Measurements from ENCODE around the gene AGBL3. TPM values are rescaled to one million over a fixed set of nuclear protein-coding genes. Genes with fewer than 3 reads are reported as not detected.

The AGBL3 gene
- polyA plus RNA-seq, 2 of the 4 experiments (the other 2 are of a cell fraction), result 2.2 to 4.3 TPM

DNA sequence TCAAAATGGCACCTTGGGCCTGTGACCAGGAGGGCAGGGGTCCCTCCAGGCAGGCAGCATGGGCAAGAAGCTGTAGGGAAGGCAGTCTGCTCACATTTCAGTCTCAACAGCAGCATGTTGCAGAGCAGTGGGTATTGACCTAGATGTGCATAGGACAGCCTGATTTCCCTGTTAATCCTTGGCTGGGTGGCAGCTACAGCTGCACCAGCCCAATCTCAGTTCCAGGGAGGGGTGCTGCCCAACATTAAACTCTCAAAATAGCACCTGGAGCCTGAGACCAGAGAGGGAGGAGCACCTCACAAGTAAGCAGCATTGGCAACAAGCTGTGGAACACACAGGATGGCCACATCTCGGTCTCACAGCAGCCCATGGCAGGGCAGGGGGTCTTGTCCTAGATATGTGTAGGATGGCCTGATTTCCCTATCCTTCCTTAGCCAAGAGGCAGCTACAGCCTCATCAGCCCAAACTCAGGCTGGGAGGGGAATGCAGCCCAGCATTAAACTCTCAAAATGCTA lies 171.9 kb downstream of the AGBL3 start:
- no peak for ATAC-seq
- POLR2A ChIA-PET, result no interaction called here
- Histone ChIP-seq H3K4me1 (peaks cover 17% of the 10 kb centered on the region), H3K4me3 (no peak overlapping the region), H3K4me2 (no peak overlapping the region), H3K27ac (no peak overlapping the region), H3K9me3 (peaks cover 45% of the 10 kb centered on the region)
- DNase-seq (ENCODE audit: low read depth in 1 of 2, low spot score in 1 of 2), result no peak
- TF ChIP-seq HOXA7 (CRISPR knock-in tag; IDR thresholded peaks at IDR 0.05) (no peak), EP300 (IDR thresholded peaks at IDR 0.05) (no peak), ZFP36 (IDR thresholded peaks at IDR 0.05; ENCODE audit: borderline replicate concordance, partially characterized antibody) (no peak), MAFK (IDR thresholded peaks at IDR 0.05; ENCODE audit: partially characterized antibody) (no peak), KDM5A (IDR thresholded peaks at IDR 0.05) (no peak), FOSL2 (IDR thresholded peaks at IDR 0.05) (no peak), FOSL2 (CRISPR knock-in tag; IDR thresholded peaks at IDR 0.05) (no peak), SREBF2 (IDR thresholded peaks at IDR 0.05) (no peak), FOXS1 (CRISPR knock-in tag; IDR thresholded peaks at IDR 0.05) (no peak), NPAS2 (CRISPR knock-in tag; IDR thresholded peaks at IDR 0.05; ENCODE audit: borderline replicate concordance) (no peak), RNF2 (IDR thresholded peaks at IDR 0.05; ENCODE audit: borderline replicate concordance, low read depth) (no peak), NFE2L2 (conservative IDR thresholded peaks at IDR 0.05; ENCODE audit: low read length) (no peak), PBX3 (IDR thresholded peaks at IDR 0.05) (no peak), JUNB (IDR thresholded peaks at IDR 0.05) (no peak), HEYL (CRISPR knock-in tag; IDR thresholded peaks at IDR 0.05) (no peak), ESRRA (IDR thresholded peaks at IDR 0.05; ENCODE audit: borderline replicate concordance, low read length) (no peak), ELK1 (IDR thresholded peaks at IDR 0.05; ENCODE audit: low read depth, low read length) (no peak), HES2 (IDR thresholded peaks at IDR 0.05) (no peak)
- TF ChIP-seq, protein P1, sequence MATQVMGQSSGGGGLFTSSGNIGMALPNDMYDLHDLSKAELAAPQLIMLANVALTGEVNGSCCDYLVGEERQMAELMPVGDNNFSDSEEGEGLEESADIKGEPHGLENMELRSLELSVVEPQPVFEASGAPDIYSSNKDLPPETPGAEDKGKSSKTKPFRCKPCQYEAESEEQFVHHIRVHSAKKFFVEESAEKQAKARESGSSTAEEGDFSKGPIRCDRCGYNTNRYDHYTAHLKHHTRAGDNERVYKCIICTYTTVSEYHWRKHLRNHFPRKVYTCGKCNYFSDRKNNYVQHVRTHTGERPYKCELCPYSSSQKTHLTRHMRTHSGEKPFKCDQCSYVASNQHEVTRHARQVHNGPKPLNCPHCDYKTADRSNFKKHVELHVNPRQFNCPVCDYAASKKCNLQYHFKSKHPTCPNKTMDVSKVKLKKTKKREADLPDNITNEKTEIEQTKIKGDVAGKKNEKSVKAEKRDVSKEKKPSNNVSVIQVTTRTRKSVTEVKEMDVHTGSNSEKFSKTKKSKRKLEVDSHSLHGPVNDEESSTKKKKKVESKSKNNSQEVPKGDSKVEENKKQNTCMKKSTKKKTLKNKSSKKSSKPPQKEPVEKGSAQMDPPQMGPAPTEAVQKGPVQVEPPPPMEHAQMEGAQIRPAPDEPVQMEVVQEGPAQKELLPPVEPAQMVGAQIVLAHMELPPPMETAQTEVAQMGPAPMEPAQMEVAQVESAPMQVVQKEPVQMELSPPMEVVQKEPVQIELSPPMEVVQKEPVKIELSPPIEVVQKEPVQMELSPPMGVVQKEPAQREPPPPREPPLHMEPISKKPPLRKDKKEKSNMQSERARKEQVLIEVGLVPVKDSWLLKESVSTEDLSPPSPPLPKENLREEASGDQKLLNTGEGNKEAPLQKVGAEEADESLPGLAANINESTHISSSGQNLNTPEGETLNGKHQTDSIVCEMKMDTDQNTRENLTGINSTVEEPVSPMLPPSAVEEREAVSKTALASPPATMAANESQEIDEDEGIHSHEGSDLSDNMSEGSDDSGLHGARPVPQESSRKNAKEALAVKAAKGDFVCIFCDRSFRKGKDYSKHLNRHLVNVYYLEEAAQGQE (IDR thresholded peaks at IDR 0.05), result no peak
- CTCF ChIA-PET, result interaction anchor here (0.6 to 4.5 kb wide), 3 partner anchors 10 to 17 kb away, joined by 3 to 31 read pairs (median 5); partner anchors contain the start of genes CYREN and TMEM140
- WGBS (ENCODE audit: missing lambda C conversion rate), result 83% methylated on average over 1 of the region's 1 CpG
- FAIRE-seq, result no peak

DNA sequence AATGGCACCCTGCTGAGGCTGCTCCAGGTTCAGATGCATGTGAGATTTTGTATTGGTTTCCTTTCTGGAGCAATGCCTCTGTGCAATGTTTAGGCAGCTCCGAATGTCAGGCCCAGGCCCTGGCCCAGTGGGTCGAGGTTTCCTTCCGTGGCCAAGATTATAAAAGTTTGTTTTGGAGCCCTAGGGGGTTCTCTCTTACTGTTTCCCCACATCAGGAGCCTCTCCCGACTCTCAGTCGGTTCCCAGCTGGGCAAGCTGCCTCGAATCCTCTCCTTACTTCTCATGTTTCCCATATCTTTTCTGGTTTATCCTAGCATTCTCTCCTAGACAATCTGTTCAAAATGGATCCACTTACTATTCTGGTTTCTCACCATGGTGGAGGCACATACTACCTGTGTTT lies 172.6 kb downstream of the AGBL3 start:
- H3K4me3 ChIP-seq, result no peak overlapping the region
- CTCF ChIA-PET, result interaction anchor here (4.5 kb wide), 1 partner anchor 11 kb away, joined by 31 read pairs; the partner anchor contains the start of gene CYREN
- 87% methylated on average over 6 of the region's 6 CpGs for WGBS (ENCODE audit: missing lambda C conversion rate)
- DNase-seq (ENCODE audit: low read depth in 1 of 2, low spot score in 1 of 2) (no peak), FAIRE-seq (no peak), ATAC-seq (no peak)
- peaks cover 17% of the 10 kb centered on the region for H3K4me1 ChIP-seq
- no peak overlapping the region for H3K27ac ChIP-seq
- POLR2A ChIA-PET, result no interaction called here
- H3K9me3 ChIP-seq, result peaks cover 45% of the 10 kb centered on the region
- H3K4me2 ChIP-seq, result no peak overlapping the region
- TF ChIP-seq HOXA7 (CRISPR knock-in tag; IDR thresholded peaks at IDR 0.05), result no peak
- TF ChIP-seq CEBPB (IDR thresholded peaks at IDR 0.05), result no peak
- TF ChIP-seq RCOR1 (IDR thresholded peaks at IDR 0.05; ENCODE audit: low read depth, low read length), result no peak
- no peak for TF ChIP-seq HOXB13 (CRISPR knock-in tag; IDR thresholded peaks at IDR 0.05; ENCODE audit: low read depth)
- no peak for TF ChIP-seq ZSCAN20 (CRISPR knock-in tag; IDR thresholded peaks at IDR 0.05)
- TF ChIP-seq POLR2AphosphoS2 (conservative IDR thresholded peaks at IDR 0.05; ENCODE audit: low read length), result no peak
- TF ChIP-seq, protein P2, sequence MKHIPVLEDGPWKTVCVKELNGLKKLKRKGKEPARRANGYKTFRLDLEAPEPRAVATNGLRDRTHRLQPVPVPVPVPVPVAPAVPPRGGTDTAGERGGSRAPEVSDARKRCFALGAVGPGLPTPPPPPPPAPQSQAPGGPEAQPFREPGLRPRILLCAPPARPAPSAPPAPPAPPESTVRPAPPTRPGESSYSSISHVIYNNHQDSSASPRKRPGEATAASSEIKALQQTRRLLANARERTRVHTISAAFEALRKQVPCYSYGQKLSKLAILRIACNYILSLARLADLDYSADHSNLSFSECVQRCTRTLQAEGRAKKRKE (CRISPR knock-in tag; IDR thresholded peaks at IDR 0.05; ENCODE audit: low read depth), result no peak
- no peak for TF ChIP-seq MAX (IDR thresholded peaks at IDR 0.05)
- no peak for TF ChIP-seq ESRRA (IDR thresholded peaks at IDR 0.05; ENCODE audit: borderline replicate concordance, low read length)
- no peak for TF ChIP-seq PBX3 (IDR thresholded peaks at IDR 0.05)
- no peak for TF ChIP-seq KDM1A (IDR thresholded peaks at IDR 0.05; ENCODE audit: low read depth)
- no peak for TF ChIP-seq ZFP36 (IDR thresholded peaks at IDR 0.05; ENCODE audit: borderline replicate concordance, partially characterized antibody)
- no peak for TF ChIP-seq ELK1 (IDR thresholded peaks at IDR 0.05; ENCODE audit: low read depth, low read length)
